HepG2 (cell line): ENCODE measurements around the gene NOXA1. TPM values are rescaled to one million over a fixed set of nuclear protein-coding genes. Genes with fewer than 3 reads are reported as not detected.

Experiments used
- GLMP ChIP-seq: sonication (generic); formaldehyde crosslinking; IDR thresholded peaks from 2 replicates; pipeline ENCODE4 v1.9.0; 2021; ENCODE audit warnings: missing genetic modification reagents, mild to moderate bottlenecking, borderline replicate concordance
- HDAC1 ChIP-seq: sonication (generic); formaldehyde crosslinking; IDR thresholded peaks from 2 replicates; pipeline ENCODE4 v1.5.1; 2020; ENCODE audit warnings: mild to moderate bottlenecking, missing genetic modification reagents
- NR2F6 ChIP-seq, 2 experiments: IDR thresholded peaks; 2 replicates each; pipeline ENCODE4 v1.6.1; 2016; ENCODE audit warnings: antibody characterized with exemption in 1 of 2, mild to moderate bottlenecking in 1 of 2
- PAXIP1 ChIP-seq: sonication (generic); formaldehyde crosslinking; conservative IDR thresholded peaks from 2 replicates; pipeline ENCODE4 v1.4.0; 2020; ENCODE audit warnings: mild to moderate bottlenecking, missing genetic modification reagents, moderate library complexity
- PRPF4 ChIP-seq: fragments of 200-400 bp; formaldehyde crosslinking; IDR thresholded peaks from 2 replicates; pipeline ENCODE4 v1.6.1; 2016; ENCODE audit warnings: low read length, low read depth; ENCODE audit not compliant: poor library complexity, severe bottlenecking
- SALL2 ChIP-seq: sonication (generic); formaldehyde crosslinking; IDR thresholded peaks from 2 replicates; pipeline ENCODE4 v1.8.1; 2023; ENCODE audit warnings: mild to moderate bottlenecking, missing genetic modification reagents, inconsistent platforms
- SNAI1 ChIP-seq: sonication (generic); formaldehyde crosslinking; IDR thresholded peaks from 2 replicates; pipeline ENCODE4 v1.5.0; 2020; ENCODE audit warnings: mild to moderate bottlenecking, missing genetic modification reagents, borderline replicate concordance
- ZFX ChIP-seq: sonication (generic); formaldehyde crosslinking; IDR thresholded peaks from 2 replicates; pipeline ENCODE4 v1.4.0; 2020; ENCODE audit warnings: mild to moderate bottlenecking, low read depth, missing genetic modification reagents, moderate library complexity
- ZNF17 ChIP-seq: sonication (generic); formaldehyde crosslinking; IDR thresholded peaks from 2 replicates; pipeline ENCODE4 v1.5.0; 2020; ENCODE audit warnings: mild to moderate bottlenecking, missing genetic modification reagents
- ZNF225 ChIP-seq: sonication (generic); formaldehyde crosslinking; IDR thresholded peaks from 2 replicates; pipeline ENCODE4 v1.4.0; 2020; ENCODE audit warnings: mild to moderate bottlenecking, missing genetic modification reagents
- ZNF639 ChIP-seq: conservative IDR thresholded peaks from 2 replicates; pipeline ENCODE4 v1.6.1; 2018; ENCODE audit warnings: missing genetic modification reagents
- polyA plus RNA-seq, 8 experiments: library from polyadenylated mRNA; depleted of rRNA in 3 of 8; stranded (reverse) in 7 of 8; unstranded in 1 of 8; fragments of >200 nt; fragmentation: Illumina TruSeq in 4 of 8; extraction: Trizol in 4 of 8; gene quantifications; 2 replicates each; pipeline versions ENCODE4 v1.2.1 to v1.2.3, GENCODE V29; 2011 to 2016; ENCODE audit warnings: low read depth in 4 of 8, missing spikeins in 1 of 8, mixed read lengths in 1 of 8; ENCODE audit not compliant: insufficient read depth in 1 of 8
- total RNA-seq, 5 experiments: library from RNA; depleted of rRNA; stranded (reverse); fragments of >200 nt; fragmentation: Illumina TruSeq; extraction: Trizol; gene quantifications; 2 replicates each; pipeline ENCODE4 v1.2.3, GENCODE V29; 2016; ENCODE audit warnings: low read depth in 1 of 5

The NOXA1 gene
- total and polyA plus RNA-seq, 2 of the 13 experiments (the other 11 are each of a cell fraction or from before 2014, with no cell fraction given) = 0.78 to 1.2 TPM

GRCh38 chr9:137387891-137388560 lies 35.2 kb upstream of the NOXA1 start (continued):
- TF ChIP-seq PRPF4 = no peak
- no peak for TF ChIP-seq ZNF639 (CRISPR knock-in tag)
- TF ChIP-seq PAXIP1 (CRISPR knock-in tag) = peak; percentile 55
- no peak for TF ChIP-seq ZNF17
- peak; percentile 59; the same call in 1 of the 2 replicates for TF ChIP-seq ZFX (CRISPR knock-in tag)
- no peak for TF ChIP-seq SNAI1 (CRISPR knock-in tag)
- no peak for TF ChIP-seq ZNF225
- no peak for TF ChIP-seq GLMP (CRISPR knock-in tag)
- TF ChIP-seq HDAC1 (CRISPR knock-in tag) = 0 out of 2 replicates have a peak, but pooled peaks have one; percentile 43
- no peak for TF ChIP-seq SALL2 (CRISPR knock-in tag)
- peak; percentile 41; the same call in 1 of the 2 replicates for TF ChIP-seq NR2F6 (IDR thresholded peaks at IDR 0.05)
- TF ChIP-seq NR2F6 (CRISPR knock-in tag; IDR thresholded peaks at IDR 0.05) = peak; percentile 63
- TF ChIP-seq, all 625 proteins: peak for 24
